PC-3 (cell line): ENCODE measurements around the gene PRKAR2B.

ENCODE experiments used
- CTCF ChIP-seq: fragments of 300-600 bp; sonication (generic); conservative IDR thresholded peaks from 2 replicates; pipeline ENCODE4 v1.5.1; 2017; ENCODE audit warnings: antibody characterized with exemption, low read depth, mild to moderate bottlenecking, low read length
- EZH2 ChIP-seq: fragments of 300-600 bp; sonication (generic); IDR thresholded peaks from one replicate; pipeline ENCODE4 v1.6.1; 2017; ENCODE audit warnings: antibody characterized with exemption, mild to moderate bottlenecking, low read length; ENCODE audit not compliant: unreplicated experiment
- EZH2phosphoT487 ChIP-seq: fragments of 300-600 bp; sonication (generic); IDR thresholded peaks from 2 replicates; pipeline ENCODE4 v1.6.1; 2018; ENCODE audit warnings: mild to moderate bottlenecking, antibody characterized with exemption, low read length, borderline replicate concordance

- no peak for TF ChIP-seq CTCF
- TF ChIP-seq EZH2, result no peak
- no peak for TF ChIP-seq EZH2phosphoT487
Measured at GRCh38 chr7:107080533-107080932, 36.0 kb downstream of the PRKAR2B start.
